COR-L47 (cell line): ENCODE data around the gene ANXA3.

Source experiments
- DNase-seq: peaks from one replicate; lab custom pipeline; 2025; lab: John Stamatoyannopoulos, UW

The ANXA3 gene

GRCh38 chr4:78644744-78645330 is 93.3 kb downstream of the ANXA3 start:
- no peak for DNase-seq

GRCh38 chr4:78645853-78646757 is 94.5 kb downstream of the ANXA3 start:
- no peak for DNase-seq

- DNase-seq, result no peak
These were observed 95.7 kb downstream of the ANXA3 start for GRCh38 chr4:78647272-78647671.

- DNase-seq, result no peak
These were observed 97.2 kb downstream of the ANXA3 start for GRCh38 chr4:78648640-78649363.

GRCh38 chr4:78650106-78651024 is 98.8 kb downstream of the ANXA3 start:
- no peak for DNase-seq

GRCh38 chr4:78651250-78651860 is 99.8 kb downstream of the ANXA3 start:
- DNase-seq, result no peak

GRCh38 chr4:78652282-78652876 is 100.8 kb downstream of the ANXA3 start:
- DNase-seq, result peak; percentile 45

- no peak for DNase-seq
These were observed 102.1 kb downstream of the ANXA3 start for GRCh38 chr4:78653655-78654054.

GRCh38 chr4:78654807-78655206 is 103.2 kb downstream of the ANXA3 start:
- DNase-seq, result no peak

GRCh38 chr4:78656968-78657445 is 105.4 kb downstream of the ANXA3 start:
- DNase-seq, result no peak

GRCh38 chr4:78659264-78659663 is 107.7 kb downstream of the ANXA3 start:
- DNase-seq, result no peak

- DNase-seq, result no peak
These were observed 108.1 kb downstream of the ANXA3 start for GRCh38 chr4:78659665-78660064.
